DMS153 (cell line): ENCODE data around the gene RBM47.
"Not testable (repeated sequence)": the region's sequence is repeated elsewhere in the genome, so short reads cannot be mapped to it uniquely, and the experiment has no call there.

ENCODE experiments used
- DNase-seq: peaks from one replicate; lab custom pipeline; 2025; lab: John Stamatoyannopoulos, UW

The RBM47 gene

GRCh38 chr4:40486534-40486933, 143.1 kb downstream of the RBM47 start:
- no peak for DNase-seq

DNA sequence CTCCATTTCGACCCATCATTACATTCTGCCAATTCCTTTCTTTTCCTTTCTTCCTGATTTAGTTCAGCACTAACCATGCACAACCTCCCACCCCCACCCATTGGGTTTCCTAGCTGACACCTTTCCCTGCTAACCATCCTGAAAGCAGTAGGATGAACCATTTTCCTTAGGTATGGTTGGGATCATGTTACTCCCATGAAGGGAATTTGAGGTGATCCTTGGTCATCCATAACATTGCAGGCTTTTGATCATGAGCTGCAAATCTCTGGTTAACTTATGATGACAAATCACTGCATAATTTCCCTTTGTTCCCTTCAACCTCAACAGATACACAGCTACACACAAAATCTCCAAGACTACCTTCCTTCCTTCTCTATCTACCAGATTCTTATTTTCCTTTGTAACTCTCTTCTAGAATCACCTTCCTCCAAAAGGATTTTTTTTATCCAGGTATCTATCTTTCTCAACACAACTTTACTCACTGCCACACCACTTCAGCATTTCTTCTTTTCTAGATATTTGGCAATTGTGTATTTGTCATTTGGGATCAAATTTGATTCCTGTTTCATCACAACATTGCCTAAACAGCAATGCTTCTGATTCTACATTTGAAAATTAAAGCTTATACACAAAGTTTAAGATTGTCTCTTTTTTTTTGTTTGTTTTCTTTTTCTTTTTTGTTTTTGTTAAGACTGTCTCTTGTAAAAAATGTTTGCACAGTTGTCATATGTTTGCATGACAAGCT, 145.1 kb downstream of the RBM47 start:
- DNase-seq: no peak

DNA sequence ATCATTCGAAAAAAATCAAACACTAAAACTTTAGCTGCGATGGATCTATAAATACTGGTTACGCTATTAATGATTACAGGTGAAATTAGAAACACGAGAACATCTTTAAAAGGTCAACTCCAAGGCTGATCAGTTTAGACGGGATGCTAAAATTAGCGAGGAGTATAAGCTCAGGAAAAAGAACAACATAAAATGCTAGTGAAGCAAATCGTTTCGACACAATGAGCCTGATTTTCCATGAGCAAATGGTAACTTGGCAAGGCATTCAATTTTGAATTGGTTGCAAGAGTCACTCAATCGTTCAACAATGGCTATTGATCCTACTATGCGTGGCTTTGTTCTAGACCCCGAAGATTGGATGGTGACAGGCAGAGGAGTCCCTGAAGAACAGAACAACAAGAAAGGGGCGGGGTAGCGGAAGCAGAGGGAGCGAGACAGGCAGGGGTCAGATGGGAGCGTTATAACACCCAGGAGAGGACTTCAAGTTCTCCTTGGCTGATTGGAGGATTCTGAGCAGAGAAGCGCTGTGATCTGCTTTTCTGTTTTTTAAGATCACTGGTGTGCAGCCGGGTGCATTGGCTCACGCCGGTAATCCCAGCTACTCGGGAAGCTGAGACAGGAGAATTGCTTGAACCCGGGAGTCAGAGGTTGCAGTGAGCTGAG, 146.5 kb downstream of the RBM47 start:
- no peak for DNase-seq

GRCh38 chr4:40481977-40482376, 147.7 kb downstream of the RBM47 start:
- no peak for DNase-seq

GRCh38 chr4:40480291-40480690, 149.4 kb downstream of the RBM47 start:
- DNase-seq: no peak

DNA sequence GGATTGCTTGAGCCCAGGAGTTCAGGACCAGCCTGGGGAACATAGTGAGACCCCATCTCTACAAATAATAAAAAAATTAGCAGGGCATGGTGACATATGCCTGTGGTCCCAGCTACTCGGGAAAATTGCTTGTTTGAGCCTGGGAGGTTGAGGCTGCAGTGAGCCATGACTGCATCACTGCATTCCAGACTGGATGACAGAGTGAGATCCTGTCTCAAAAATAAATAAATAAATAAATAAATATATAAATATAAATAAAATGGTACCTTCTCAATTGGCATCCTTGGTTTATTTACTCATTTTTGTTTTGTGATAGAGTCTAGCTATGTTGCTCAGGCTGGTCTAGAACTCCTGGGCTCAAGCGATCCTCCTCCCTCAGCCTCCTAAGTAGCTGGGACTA, 150.3 kb downstream of the RBM47 start:
- no peak for DNase-seq

- peak; percentile 62 for DNase-seq
These were observed 154.1 kb downstream of the RBM47 start for GRCh38 chr4:40475609-40476008.

DNA sequence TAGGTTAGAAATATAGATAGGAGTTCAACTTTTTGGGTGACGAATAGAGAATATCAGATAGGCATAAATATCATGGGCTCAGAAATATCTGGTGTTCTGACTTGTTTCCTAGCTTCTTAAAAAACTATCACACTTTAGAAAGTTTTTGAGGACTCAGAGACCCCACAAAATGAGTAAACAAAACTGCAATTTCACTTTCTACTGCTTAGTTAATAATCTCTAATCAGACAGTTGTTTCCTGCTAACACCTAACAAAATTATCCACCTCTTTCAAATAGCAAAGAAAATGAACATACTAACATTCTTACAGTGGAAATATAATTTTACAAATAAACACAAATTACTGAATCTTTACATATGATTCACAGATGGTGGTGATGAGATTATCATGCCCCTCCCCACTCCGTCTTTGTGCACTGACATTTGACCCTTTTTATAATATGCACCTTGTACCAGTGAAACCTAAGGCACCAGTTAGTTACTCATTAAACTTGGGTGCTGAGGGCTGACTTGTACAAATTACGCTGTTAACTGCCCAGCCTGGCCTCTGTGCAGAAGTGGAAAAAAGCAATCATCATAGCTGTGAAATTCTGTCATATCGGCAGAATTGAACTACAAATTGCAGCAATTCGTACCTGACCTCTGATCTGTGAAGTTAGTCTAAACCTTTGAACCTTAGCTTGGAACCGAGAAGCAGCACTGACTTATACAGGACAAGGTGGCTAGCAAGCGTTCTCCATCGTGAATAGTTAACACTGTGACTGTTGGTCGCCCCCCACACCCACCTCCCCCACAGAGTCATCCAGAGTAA, 155.9 kb downstream of the RBM47 start:
- DNase-seq: no peak

DNA sequence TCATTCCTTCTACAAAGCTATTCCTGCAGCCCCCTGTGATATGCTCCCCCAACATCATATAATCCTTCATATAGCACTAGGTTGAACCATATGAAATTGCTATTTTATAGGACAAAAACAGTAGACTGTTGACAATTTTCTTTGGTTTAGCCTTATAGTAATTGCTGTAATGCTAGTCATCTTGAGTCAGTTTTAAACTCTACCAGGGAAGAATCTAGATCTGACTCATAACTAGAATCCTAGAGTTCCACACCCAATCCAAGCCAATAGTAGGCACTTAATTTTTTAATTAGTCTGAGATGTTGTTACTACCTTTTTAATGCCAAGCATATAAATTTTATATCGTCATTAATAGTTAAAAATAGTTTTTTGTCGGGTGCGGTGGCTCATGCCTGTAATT, 157.7 kb downstream of the RBM47 start:
- no peak for DNase-seq

DNA sequence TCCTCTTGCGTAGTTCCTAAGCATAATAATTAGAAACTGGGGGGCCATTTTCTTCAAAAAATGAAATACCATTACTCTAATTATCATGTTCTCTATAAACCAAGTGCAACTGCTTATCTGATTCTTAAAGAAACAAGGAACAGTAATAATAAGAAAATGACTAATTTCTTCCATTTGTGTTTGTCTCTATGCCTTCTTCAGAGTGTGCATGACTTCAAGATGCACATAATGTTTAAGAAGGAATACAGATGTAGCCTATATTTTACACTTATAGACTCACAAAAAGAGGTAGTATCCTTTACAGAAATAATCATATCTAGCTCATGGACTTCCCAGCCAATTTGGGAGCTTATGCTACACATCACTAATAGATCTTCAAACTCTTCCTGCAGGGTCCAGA, 162.9 kb downstream of the RBM47 start:
- DNase-seq: no peak

DNA sequence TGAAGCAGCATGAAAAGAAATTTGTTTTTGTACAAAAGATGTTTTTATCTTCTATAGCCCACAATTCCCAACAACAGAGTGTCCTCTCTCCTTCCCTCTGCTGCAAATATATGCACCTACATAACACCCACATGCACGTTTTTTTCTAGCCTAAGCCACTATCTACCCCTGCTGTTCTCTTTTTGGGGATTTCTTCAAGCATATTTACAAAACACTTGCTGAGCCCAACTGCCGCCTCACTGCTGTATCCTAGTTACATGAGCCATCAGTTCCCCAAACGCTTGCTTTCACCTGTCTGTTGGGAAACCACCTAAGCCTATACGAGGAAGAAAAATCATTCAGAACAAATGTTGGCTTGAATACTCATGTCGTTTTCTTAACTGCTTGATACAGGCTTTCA, 167.3 kb downstream of the RBM47 start:
- peak; percentile 31 for DNase-seq

DNA sequence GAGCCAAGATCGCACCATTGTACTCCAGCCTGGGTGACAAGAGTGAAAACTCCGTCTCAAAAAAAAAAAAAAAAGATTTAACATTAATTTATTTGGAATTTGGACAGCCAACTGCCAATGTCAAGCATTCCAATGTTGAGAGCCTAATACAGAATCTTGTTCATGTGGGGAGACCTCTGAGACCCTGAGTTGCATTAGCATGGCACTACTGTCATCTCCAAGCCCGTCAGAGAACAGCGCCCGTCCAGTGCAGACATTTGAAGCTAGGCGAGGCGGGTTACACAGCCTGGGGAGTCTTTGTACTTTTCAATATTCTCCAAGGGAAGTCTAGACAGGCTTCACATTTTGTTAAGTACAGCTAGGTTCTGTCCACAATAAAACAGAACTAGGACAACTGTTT, 167.8 kb downstream of the RBM47 start:
- no peak for DNase-seq

GRCh38 chr4:40461062-40461461, 168.6 kb downstream of the RBM47 start:
- DNase-seq: no peak

DNA sequence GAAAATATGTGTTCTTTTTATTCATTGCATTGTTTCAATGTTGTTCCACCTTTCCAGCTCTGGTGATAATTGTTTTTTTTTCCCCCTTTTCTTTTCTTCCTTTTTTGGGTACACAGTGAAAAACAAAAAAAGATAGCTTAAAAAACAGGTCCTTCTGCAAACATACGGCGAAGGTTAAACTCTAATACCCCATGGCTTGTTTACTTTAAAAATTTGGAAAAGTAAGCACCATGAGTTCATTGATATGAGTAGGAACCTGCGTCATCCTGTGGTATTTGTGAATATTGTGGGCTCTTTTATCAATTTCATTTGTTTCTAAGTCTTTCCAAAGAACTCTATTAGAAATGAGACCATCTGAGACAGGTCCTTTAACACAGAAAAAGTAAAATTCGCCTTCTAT, 171.0 kb downstream of the RBM47 start:
- no peak for DNase-seq

GRCh38 chr4:40458109-40458508, 171.6 kb downstream of the RBM47 start:
- DNase-seq: no peak

- DNase-seq: no peak
These were observed 174.2 kb downstream of the RBM47 start for GRCh38 chr4:40455340-40455902.

DNA sequence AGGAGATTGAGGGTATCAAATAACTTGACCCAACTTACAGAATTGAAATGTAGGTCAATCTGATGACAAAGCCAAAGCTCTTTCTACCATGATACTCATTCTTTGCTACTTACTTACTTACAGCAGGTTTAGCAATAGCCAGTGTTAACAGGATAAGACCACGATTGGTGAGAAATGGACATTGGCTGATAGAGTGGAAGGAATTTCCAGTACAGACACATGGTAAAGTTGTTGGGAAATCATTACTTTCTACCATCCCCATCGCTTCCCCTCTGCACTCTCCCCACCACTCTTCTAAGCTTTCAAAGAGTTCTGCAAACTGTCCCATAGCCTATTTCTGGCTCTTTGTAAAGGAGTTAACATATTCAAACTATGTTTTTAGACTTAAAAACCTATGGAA, 174.8 kb downstream of the RBM47 start:
- DNase-seq: no peak

DNA sequence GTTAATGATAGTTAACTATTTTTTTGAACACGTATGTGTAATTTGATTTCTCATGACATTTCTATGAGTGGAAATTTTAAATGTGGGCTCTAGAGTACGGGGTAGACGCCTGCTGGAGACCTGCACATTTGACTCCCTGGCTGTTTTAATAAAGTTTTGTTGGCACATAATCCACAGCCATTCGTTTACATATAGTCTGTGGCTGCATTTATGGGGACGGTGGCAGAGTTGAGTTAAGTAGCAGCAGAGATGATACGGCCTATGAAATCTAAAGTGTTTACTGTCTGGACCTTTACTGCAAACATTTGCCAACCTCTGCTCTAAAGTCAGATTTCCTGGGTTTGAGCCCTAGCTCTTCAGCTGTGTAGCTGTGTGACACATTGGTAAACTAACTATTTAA, 175.8 kb downstream of the RBM47 start:
- no peak for DNase-seq

- no peak for DNase-seq
These were observed 180.8 kb downstream of the RBM47 start for GRCh38 chr4:40448875-40449274.

DNA sequence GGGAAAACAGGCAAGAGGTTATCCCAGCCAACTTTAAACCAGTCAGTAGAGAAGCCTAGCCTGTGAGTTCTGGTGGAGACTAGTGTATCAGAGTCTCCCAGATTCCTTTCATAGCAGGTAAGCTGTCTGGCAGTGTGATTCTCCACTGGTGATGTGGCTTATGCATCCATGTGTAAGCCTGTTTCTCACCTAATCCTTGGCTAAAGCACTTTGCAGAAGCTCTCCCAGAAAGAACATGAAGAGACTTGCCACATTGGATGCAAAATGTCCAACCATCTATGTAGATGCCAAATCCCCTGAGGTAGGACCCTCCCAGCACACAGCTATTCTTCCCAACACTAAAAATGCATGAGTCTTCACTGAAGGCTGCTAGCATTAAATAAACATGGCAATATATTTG, 182.8 kb downstream of the RBM47 start:
- no peak for DNase-seq

- not testable (repeated sequence) for DNase-seq
These were observed 183.4 kb downstream of the RBM47 start for GRCh38 chr4:40446261-40446750.

- DNase-seq: no peak
These were observed 184.0 kb downstream of the RBM47 start for GRCh38 chr4:40445671-40446070.

DNA sequence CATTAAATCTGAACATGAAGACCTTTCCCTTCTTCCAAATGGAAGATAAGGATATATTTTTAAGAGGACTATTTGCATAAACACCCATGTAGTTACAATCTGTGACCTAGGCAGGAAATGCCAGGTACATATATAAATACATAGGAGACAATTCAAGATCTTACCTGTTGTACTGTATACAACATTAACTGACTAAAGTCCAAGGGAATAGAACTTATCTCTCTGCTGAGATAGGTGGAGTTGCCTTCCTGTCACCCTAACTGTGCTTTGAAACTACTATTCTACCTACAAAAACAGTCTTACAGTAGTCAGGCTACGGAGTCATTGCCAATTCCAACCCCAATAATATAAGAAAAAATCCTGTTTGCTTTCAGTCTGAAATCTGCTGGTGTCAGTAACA, 188.2 kb downstream of the RBM47 start:
- no peak for DNase-seq
